ENCODE measurements around the gene APOBEC4. TPM values are rescaled to one million over a fixed set of nuclear protein-coding genes. Genes with fewer than 3 reads are reported as not detected.

Gene APOBEC4
- total and polyA plus RNA-seq, 2 of the 13 experiments (the other 11 are each of a cell fraction or from before 2014, with no cell fraction given) = not detected

DNA sequence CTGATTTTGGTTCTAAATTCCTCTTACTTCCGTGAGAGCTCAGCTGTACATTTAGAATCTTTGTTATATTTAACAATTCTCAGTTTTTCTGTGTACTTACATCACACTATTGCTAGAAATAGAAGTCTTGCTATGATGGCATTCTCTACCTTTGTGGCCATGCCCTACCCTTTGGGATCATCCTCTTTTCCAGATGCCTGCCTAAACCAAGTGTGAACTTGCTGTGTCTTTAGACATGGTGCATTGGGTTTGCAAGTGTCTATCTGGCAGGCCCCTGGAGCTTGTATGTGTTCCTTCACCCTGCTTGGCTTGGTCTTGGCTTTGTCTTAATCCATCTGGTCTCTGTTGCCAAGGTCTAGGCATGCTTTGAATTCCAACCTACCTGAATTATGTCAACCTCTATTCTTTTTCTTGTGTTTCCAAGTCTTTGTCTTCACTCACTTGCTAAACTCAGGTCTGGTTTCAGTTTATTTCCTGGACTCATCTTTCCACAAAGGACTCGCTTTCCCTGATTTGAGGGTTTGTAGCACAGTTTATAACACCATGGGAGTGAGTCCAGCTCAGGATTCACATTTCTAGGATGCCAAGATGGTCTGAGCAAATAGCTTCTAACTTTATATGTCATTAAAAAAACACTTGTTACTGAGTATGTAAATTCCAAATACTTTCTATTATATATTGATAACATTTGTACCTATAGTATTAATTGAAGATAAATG, 20.6 kb upstream of the APOBEC4 start:
- WGBS (ENCODE audit: low lambda C conversion rate) = 95% methylated on average over 2 of the region's 2 CpGs
- no peak for ATAC-seq
- intact Hi-C loops (cut with micrococcal nuclease; ENCODE audit: unreplicated experiment) = no loop called here

DNA sequence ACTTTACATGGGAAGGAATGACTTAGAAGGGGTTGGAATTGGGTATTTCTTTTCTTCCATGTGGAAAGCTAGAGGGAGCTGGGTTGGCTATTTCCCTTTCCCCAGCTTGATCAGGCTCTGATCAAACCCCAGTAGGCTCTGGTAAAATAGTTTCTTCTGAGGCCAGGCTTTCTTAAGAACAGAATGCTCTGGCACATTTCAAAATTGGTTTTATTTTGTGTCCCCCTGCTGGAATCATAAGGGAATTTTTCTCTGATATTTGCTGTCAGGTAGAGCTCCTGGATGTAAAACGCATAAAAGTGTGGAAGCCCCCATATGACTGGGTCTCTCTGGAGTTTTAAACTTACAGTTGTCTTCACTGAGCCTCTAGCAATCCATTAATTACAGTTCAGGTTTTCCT, 17.1 kb upstream of the APOBEC4 start:
- ChIA-PET CTCF (ENCODE audit: low intra/inter-chr PET ratio, low total read pairs) (no interaction called here), POLR2A (no interaction called here)
- no peak for ATAC-seq
- no peak overlapping the region for H2AFZ ChIP-seq (ENCODE audit: low read length)
- no peak overlapping the region for H3K4me2 ChIP-seq (ENCODE audit: low read depth, low read length)
- no peak overlapping the region for H3K9ac ChIP-seq (ENCODE audit: insufficient read depth, low read depth, low read length)
- in situ Hi-C loops (cut with HindIII; ENCODE audit: extremely low pct_ligation_motif_present, low pct_unique_long_range_greater_than_20kb) (no loop called here), intact Hi-C loops (cut with micrococcal nuclease; ENCODE audit: unreplicated experiment) (no loop called here)
- WGBS (ENCODE audit: low lambda C conversion rate) = 100% methylated on average over 1 of the region's 1 CpG
- H4K20me1 ChIP-seq (ENCODE audit: insufficient read depth, low read length) = no peaks in the 10 kb centered on the region
- H3K27me3 ChIP-seq (ENCODE audit: control insufficient read depth in 1 of 2, insufficient read depth in 2 of 2, low read length in 2 of 2) = no peaks in the 10 kb centered on the region
- no peaks in the 10 kb centered on the region for H3K4me1 ChIP-seq (ENCODE audit: insufficient read depth, low read length)
- no peaks in the 10 kb centered on the region for H3K36me3 ChIP-seq (replicated peaks in 1 of 2; ENCODE audit: control insufficient read depth in 1 of 2, insufficient read depth in 2 of 2, low read length in 2 of 2)
- H3K9me3 ChIP-seq (ENCODE audit: low read length) = no peaks in the 10 kb centered on the region
- no peak overlapping the region for H3K4me3 ChIP-seq (replicated peaks in 1 of 3; ENCODE audit: insufficient read depth in 1 of 3, low read depth in 2 of 3, low read length in 3 of 3)
- H3K27ac ChIP-seq (ENCODE audit: extremely low read length, insufficient read depth, low read length) = no peak overlapping the region
- no peak for DNase-seq (ENCODE audit: low spot score)
- FAIRE-seq = no peak
- BruUV-seq (replicated peaks) = no TSS peak
- no peaks in the 10 kb centered on the region for H3K79me2 ChIP-seq (ENCODE audit: insufficient read depth, low read length)
- TF ChIP-seq TRIM24 (CRISPR knock-in tag; IDR thresholded peaks at IDR 0.05) (no peak), ZNF564 (CRISPR knock-in tag; IDR thresholded peaks at IDR 0.05) (no peak), PBX3 (CRISPR knock-in tag; IDR thresholded peaks at IDR 0.05; ENCODE audit: borderline replicate concordance) (no peak), HNRNPL (IDR thresholded peaks at IDR 0.05; ENCODE audit: low read depth, low read length) (no peak), KDM3A (CRISPR knock-in tag; IDR thresholded peaks at IDR 0.05; ENCODE audit: low read depth) (no peak), ATF4 (CRISPR knock-in tag; IDR thresholded peaks at IDR 0.05) (no peak), EHMT2 (IDR thresholded peaks at IDR 0.05; ENCODE audit: borderline replicate concordance, low read depth, low read length) (no peak), RARG (CRISPR knock-in tag; IDR thresholded peaks at IDR 0.05; ENCODE audit: low read depth) (no peak), KDM1A (CRISPR knock-in tag; IDR thresholded peaks at IDR 0.05) (no peak), ZNF737 (CRISPR knock-in tag; IDR thresholded peaks at IDR 0.05; ENCODE audit: borderline replicate concordance) (no peak), ZNF260 (CRISPR knock-in tag; IDR thresholded peaks at IDR 0.05; ENCODE audit: borderline replicate concordance, low read depth) (no peak), JDP2 (CRISPR knock-in tag; IDR thresholded peaks at IDR 0.05; ENCODE audit: borderline replicate concordance) (no peak), MTA1 (CRISPR knock-in tag; IDR thresholded peaks at IDR 0.05; ENCODE audit: borderline replicate concordance) (no peak), YEATS2 (CRISPR knock-in tag; IDR thresholded peaks at IDR 0.05; ENCODE audit: borderline replicate concordance) (no peak)

More for the DNA sequence above, 20.6 kb upstream of the APOBEC4 start:
- no peaks in the 10 kb centered on the region for H3K27me3 ChIP-seq (ENCODE audit: control insufficient read depth in 1 of 2, insufficient read depth in 2 of 2, low read length in 2 of 2)
- no peak overlapping the region for H3K4me2 ChIP-seq (ENCODE audit: low read depth, low read length)
- peaks cover 20% of the 10 kb centered on the region for H3K4me1 ChIP-seq (ENCODE audit: insufficient read depth, low read length)
- no peaks in the 10 kb centered on the region for H4K20me1 ChIP-seq (ENCODE audit: insufficient read depth, low read length)
- in situ Hi-C loops (cut with HindIII; ENCODE audit: extremely low pct_ligation_motif_present, low pct_unique_long_range_greater_than_20kb) = no loop called here
- POLR2A ChIA-PET = no interaction called here
- H3K27ac ChIP-seq (ENCODE audit: extremely low read length, insufficient read depth, low read length) = no peak overlapping the region
- H3K36me3 ChIP-seq (replicated peaks in 1 of 2; ENCODE audit: control insufficient read depth in 1 of 2, insufficient read depth in 2 of 2, low read length in 2 of 2) = no peaks in the 10 kb centered on the region
- H3K4me3 ChIP-seq (replicated peaks in 1 of 3; ENCODE audit: insufficient read depth in 1 of 3, low read depth in 2 of 3, low read length in 3 of 3) = no peak overlapping the region
- CTCF ChIA-PET (ENCODE audit: low intra/inter-chr PET ratio, low total read pairs) = no interaction called here
- TF ChIP-seq, protein P1, sequence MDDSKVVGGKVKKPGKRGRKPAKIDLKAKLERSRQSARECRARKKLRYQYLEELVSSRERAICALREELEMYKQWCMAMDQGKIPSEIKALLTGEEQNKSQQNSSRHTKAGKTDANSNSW (CRISPR knock-in tag; IDR thresholded peaks at IDR 0.05; ENCODE audit: borderline replicate concordance) = no peak
- TF ChIP-seq ZNF780A (CRISPR knock-in tag; IDR thresholded peaks at IDR 0.05) (0 out of 2 replicates have a peak, but pooled peaks have one; percentile 61), ZNF564 (CRISPR knock-in tag; IDR thresholded peaks at IDR 0.05) (no peak), ZSCAN29 (CRISPR knock-in tag; conservative IDR thresholded peaks at IDR 0.05) (no peak), ZNF230 (CRISPR knock-in tag; IDR thresholded peaks at IDR 0.05) (no peak), IKZF4 (CRISPR knock-in tag; IDR thresholded peaks at IDR 0.05; ENCODE audit: borderline replicate concordance, low read depth, not compliant biosample characterization) (no peak), NCOA1 (CRISPR knock-in tag; IDR thresholded peaks at IDR 0.05) (no peak)
- DNase-seq (ENCODE audit: low spot score) = no peak
- BruUV-seq (replicated peaks) = no TSS peak
- no peaks in the 10 kb centered on the region for H3K9me3 ChIP-seq (ENCODE audit: low read length)
- H2AFZ ChIP-seq (ENCODE audit: low read length) = no peak overlapping the region
- H3K9ac ChIP-seq (ENCODE audit: insufficient read depth, low read depth, low read length) = no peak overlapping the region
- FAIRE-seq = no peak
- no peaks in the 10 kb centered on the region for H3K79me2 ChIP-seq (ENCODE audit: insufficient read depth, low read length)
